Activated T-helper 1 cell treated with Interleukin-2 at 50 U/mL for 16 hours (primary cell): ENCODE data around the gene CLEC4G.

Source experiments
- DNase-seq: peaks from one replicate; pipeline ENCODE4 v3.0.0-alpha.2; 2020; ENCODE audit warnings: low read depth

CLEC4G gene

GRCh38 chr19:7729211-7729610 lies 2.7 kb downstream of the CLEC4G start:
- DNase-seq, result no peak

- DNase-seq, result no peak
Observed at GRCh38 chr19:7725791-7726190, 6.1 kb downstream of the CLEC4G start.

GRCh38 chr19:7722231-7722651 lies 9.7 kb downstream of the CLEC4G start:
- no peak for DNase-seq

DNA sequence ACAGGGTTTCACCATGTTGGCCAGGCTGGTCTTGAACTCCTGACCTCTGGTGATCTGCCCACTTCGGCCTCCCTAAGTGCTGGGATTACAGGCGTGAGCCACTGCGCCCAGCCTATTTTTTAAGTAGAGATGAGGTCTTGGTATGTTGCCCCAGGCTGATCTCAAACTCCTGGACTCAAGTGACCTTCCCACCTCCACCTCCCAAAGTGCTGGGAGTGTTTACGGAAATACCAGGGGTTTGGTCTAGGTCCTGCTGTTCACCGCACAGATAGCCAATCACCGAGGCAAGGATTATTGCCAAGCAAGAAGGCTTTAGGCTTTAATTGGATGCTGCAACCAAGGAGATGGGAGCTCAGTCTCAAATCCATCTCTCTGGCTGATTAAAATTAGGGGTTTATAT lies 11.6 kb downstream of the CLEC4G start:
- no peak for DNase-seq

- no peak for DNase-seq
Observed at GRCh38 chr19:7718668-7719067, 13.2 kb downstream of the CLEC4G start.

GRCh38 chr19:7716762-7717161 lies 15.1 kb downstream of the CLEC4G start:
- DNase-seq, result no peak

DNA sequence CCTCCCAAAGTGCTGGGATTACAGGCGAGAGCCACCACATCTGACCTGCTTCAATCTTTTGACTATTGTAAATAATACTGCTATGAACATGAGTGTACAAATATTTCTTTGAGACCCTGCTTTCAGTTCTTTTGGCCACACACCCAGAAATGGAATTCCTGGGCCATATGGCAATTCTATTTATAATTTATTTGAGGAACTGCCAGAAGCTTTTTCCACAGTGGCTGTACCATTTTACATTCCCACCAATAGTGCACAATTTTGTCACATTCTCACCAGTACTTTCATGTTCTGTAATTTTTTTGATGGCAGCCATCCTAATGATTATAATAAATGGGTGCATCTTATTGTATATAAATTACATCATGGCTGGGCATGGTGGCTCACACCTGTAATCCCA lies 16.2 kb downstream of the CLEC4G start:
- no peak for DNase-seq

DNA sequence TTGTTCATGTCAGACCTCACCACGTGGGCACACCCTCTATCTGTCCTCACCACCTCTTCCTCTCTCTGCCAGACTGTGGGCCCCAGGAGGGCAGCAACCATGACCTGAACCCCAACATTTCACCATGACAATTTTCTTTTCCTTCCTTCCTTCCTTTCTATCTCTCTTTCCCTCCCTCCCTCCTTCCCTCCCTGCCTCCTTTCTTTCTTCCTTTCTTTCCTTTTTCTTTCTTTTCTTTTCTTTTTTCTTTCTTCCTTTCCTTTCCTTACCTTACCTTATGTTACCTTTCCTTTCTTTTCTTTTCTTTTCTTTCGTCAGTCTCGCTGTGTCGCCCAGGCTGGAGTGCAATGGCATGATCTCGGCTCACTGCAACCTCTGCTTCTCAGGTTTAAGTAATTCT lies 21.3 kb downstream of the CLEC4G start:
- no peak for DNase-seq

DNA sequence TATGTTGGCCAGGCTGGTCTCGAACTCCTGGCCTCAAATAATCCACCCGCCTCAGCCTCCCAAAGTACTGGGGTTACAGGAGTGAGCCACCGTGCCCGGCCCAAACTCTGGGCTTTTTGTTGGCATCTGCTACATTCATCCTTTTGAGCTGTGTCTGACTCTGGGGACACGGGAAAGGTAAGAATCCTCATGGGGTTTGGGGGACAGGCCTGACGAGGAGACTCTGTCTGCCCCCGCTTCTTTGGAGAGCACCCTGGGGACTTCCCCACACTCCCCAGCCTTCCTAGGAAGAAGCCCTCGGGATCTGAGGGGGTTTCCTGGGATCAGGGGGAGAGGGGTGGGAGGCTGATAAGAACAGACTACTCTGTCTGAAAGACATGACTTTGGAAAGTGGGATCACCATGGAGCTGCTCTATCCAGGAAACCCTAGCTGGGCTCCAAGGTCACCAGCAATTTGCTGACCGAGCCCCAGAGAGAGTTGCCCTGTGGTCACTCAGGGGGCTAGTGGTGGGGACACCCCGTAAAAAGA lies 21.9 kb downstream of the CLEC4G start:
- no peak for DNase-seq

DNA sequence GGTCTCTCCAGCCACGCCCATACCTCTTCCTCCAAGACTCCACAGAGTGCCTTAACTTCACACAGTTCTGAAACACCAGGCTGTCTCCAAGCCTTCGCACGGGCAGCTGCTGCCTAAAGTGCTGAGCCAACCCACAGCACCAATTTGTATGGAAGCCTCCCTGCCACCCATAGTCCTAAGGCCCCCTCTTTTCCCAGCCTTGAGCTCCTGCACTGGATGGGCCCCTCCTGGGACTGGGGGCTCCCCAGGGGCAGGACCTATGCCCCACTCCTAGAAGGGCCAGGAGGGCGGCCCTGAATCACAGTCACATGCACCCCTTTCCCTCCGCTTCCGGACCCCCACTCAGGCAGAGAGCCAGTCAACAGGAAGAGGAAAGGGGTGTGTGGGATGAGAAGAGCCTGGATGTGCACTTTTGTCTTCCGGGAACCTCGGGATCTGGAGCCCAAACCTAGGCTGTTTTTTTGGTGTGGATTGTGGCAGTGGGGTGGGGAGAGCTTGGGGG lies 24.9 kb downstream of the CLEC4G start:
- no peak for DNase-seq

GRCh38 chr19:7706188-7706954 lies 25.5 kb downstream of the CLEC4G start:
- no peak for DNase-seq

- peak; percentile 59 for DNase-seq
Observed at GRCh38 chr19:7705387-7706187, 26.3 kb downstream of the CLEC4G start.

- no peak for DNase-seq
Observed at GRCh38 chr19:7704280-7705060, 27.4 kb downstream of the CLEC4G start.

GRCh38 chr19:7703332-7703731 lies 28.6 kb downstream of the CLEC4G start:
- no peak for DNase-seq

DNA sequence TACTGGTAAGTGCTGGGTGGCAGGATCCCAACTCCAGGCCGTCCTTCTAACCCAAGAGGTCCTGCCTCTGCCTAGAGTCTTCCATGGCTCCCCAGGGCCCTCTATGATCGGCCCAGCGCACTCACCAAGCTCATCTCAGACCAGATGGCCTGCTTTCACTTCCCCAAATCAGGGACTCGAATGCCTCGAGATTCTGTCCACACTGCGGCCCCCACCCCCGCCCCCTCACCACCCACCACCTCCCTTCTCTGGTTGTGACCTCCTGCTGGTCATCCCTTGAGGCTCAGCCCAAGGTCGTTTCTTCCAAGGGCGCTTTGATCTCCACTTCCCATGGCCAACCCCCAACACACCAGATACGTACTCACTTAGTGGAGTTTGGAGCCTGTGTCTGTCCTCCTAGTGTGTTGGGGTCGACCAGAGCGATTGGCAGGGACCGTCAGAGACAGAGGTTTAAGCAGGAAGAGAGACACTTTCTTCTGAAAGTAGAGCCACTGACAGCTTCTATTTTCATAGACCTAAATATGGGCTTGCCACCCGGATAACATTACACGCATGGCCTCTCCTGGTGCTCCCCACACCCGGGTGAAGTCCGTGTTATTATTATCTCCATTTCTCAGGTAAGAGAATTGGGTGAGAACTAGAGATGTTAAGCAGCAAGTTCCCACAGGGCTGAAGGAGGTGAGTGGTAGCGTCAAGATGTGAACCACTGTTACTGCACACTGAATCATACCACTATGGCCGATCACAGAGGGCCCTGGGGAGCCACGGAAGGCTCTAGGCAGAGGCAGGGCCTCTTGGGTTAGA lies 30.1 kb downstream of the CLEC4G start, which contains the start of gene FCER2:
Gene FCER2, minus strand, starts transcription at position 478 of the 804 bp plus-strand sequence. CDS start 2,371 bp downstream, outside the sequence.
- DNase-seq, result no peak

DNA sequence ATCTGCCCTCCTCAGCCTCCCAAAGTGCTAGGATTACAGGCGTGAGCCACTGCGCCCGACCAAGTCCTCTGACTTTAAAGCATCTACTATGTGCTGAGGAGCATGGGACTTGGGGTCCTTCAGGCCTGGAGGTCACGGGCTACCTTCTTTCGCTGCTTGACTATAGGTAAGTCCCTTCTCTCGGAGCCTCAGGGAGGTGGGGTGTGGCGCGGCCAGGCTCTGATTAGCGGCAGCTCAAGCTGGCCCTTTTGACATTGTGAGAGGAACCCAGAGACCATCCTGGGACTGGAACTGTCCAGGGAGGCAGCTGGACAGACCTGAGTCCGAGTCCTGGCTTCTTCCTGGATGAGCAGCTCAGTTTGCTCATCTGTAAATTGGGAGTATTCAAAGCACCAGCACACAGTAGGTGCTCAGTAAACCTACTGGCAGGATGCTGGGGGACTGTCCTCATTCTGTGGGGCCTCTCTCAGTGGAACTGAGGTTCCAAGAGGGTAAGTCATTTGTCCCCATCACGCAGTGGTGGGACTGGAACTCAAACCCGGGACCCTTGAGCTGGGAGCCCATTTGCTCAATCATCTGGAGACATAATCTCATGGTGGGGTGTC lies 30.8 kb downstream of the CLEC4G start:
- DNase-seq, result no peak

DNA sequence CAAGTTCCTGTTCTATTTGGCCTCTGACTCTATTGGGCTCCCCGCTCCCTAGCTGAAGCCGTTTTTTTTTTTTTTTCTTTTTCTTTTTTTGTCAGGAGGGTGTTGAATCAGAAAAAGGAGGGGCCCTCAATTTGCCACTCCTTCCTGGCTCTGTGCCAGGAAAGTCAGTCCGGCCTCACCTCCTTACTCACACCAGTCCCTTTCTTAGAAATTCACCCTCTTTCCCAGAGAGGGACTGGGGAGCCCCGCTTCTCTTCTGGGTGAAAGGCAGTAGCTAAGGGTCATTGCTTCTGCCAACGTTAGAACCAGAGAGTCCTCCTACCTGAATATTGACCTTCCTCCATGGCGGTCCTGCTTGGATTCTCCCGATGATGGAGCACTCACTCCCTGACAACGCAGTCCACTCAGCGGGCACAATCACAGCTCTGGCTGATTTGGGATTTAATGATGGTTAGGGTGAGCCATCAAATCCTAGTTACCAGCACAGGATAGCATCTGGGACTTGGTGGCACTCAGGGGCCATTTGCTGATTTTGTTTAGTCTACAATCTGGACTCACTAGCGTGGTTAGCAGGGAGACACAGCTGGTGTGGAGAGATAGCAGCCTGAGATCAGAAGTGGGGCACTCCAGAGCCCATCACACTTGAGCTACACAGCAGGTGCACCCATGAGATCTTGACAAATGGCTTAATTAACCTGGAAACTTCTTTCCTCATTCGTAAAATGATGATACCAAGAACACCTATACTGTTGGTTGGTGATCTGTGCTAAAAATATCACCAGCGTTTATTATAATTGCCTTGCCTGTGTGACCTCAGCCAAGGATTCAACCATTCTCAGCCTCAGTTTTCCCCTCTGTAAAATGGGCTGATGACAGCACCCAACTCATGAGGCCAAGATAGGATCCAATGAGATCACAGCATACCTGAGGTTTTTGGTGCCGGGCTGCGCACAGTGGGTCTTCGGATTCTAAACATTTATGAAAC lies 32.2 kb downstream of the CLEC4G start:
- DNase-seq, result no peak

- no peak for DNase-seq
Observed at GRCh38 chr19:7699003-7699402, 32.9 kb downstream of the CLEC4G start.

GRCh38 chr19:7698583-7698982 lies 33.3 kb downstream of the CLEC4G start:
- DNase-seq, result no peak
